B cell (primary cell): Measurements from ENCODE around the gene ENO1. TPM values are rescaled to one million over a fixed set of nuclear protein-coding genes. Genes with fewer than 3 reads are reported as not detected.
A peak's percentile ranks its signal among the peaks of the same experiment; 100 is the strongest.

ENCODE experiments used
- ATAC-seq: fragments of 200-7000 bp; cut with Tn5 transposase; one replicate; pipeline ENCODE4 v1.10.0; 2021; ENCODE audit warnings: low read depth, mild to moderate bottlenecking, moderate number of reproducible peaks, moderate library complexity
- CTCF ChIA-PET: fragments of 350-600 bp; sonication (Branson Sonifier 250); formaldehyde crosslinking; loops from one replicate; lab custom pipeline; 2021; ENCODE audit warnings: antibody characterized with exemption, inconsistent platforms; lab: Charles Lee
- POLR2A ChIA-PET: fragments of 350-600 bp; sonication (Branson Sonifier 250); formaldehyde crosslinking; loops from one replicate; lab custom pipeline; 2021; ENCODE audit warnings: antibody characterized with exemption; lab: Charles Lee
- DNase-seq: peaks from one replicate; pipeline ENCODE4 v3.0.0; 2013
- H2AFZ ChIP-seq: 2 replicates; pipeline ENCODE4 v1.6.1; 2012; ENCODE audit warnings: mild to moderate bottlenecking, low read depth, low read length; ENCODE audit not compliant: insufficient read depth, poor library complexity, severe bottlenecking
- H3K27ac ChIP-seq, 2 donors: 1 replicate in 1 of 2; 2 replicates in 1 of 2; pipeline ENCODE4 v1.5.1; 2012 to 2013; ENCODE audit warnings: low read length in 2 of 2, mild to moderate bottlenecking in 2 of 2, moderate library complexity in 1 of 2
- H3K27me3 ChIP-seq, 4 experiments: fragments of 200-600 bp in 1 of 4; sonication (generic) in 1 of 4; replicated peaks in 1 of 4; 1 replicate in 2 of 4; 2 replicates in 2 of 4; pipeline versions ENCODE4 v1.6.1 to v1.7.0; 2013 to 2016; ENCODE audit warnings: low read length in 3 of 4, mild to moderate bottlenecking in 2 of 4, mixed read lengths in 1 of 4, moderate library complexity in 1 of 4; ENCODE audit not compliant: insufficient read depth in 4 of 4, control insufficient read depth in 3 of 4; ENCODE audit errors: control extremely low read depth in 1 of 4
- H3K36me3 ChIP-seq, 2 experiments: replicated peaks in 1 of 2; 1 replicate in 1 of 2; 2 replicates in 1 of 2; pipeline versions ENCODE4 v1.6.1 to v1.7.1; 2013; ENCODE audit warnings: low read length in 1 of 2; ENCODE audit not compliant: insufficient read depth in 2 of 2, control insufficient read depth in 1 of 2; ENCODE audit errors: control extremely low read depth in 1 of 2, extremely low read depth in 1 of 2
- H3K4me1 ChIP-seq, 2 donors: fragments of 200-600 bp in 1 of 2; sonication (generic) in 1 of 2; 1 replicate in 1 of 2; 2 replicates in 1 of 2; pipeline versions ENCODE4 v1.5.1 to v1.6.1; 2013 to 2017; ENCODE audit warnings: low read length in 2 of 2; ENCODE audit not compliant: control insufficient read depth in 2 of 2, insufficient read depth in 2 of 2
- H3K4me2 ChIP-seq: replicated peaks from 2 replicates; pipeline ENCODE3; 2012; ENCODE audit warnings: mild to moderate bottlenecking, low read depth, low read length; ENCODE audit not compliant: poor library complexity, severe bottlenecking
- H3K4me3 ChIP-seq, 5 experiments: fragments of 200-600 bp in 1 of 5; sonication (generic) in 1 of 5; 1 replicate in 3 of 5; 2 replicates in 2 of 5; pipeline versions ENCODE4 v1.5.1 to v1.7.0; 2011 to 2016; ENCODE audit warnings: low read length in 4 of 5, mild to moderate bottlenecking in 4 of 5, low read depth in 2 of 5, control low read depth in 1 of 5, moderate library complexity in 1 of 5; ENCODE audit not compliant: insufficient read depth in 1 of 5; ENCODE audit errors: control extremely low read depth in 1 of 5, extremely low read depth in 1 of 5
- H3K79me2 ChIP-seq: fragments of 200-600 bp; sonication (generic); one replicate; pipeline ENCODE4 v1.6.0; 2016; ENCODE audit warnings: low read length; ENCODE audit not compliant: control insufficient read depth, insufficient read depth
- H3K9ac ChIP-seq: fragments of 200-600 bp; sonication (generic); 2 replicates; pipeline ENCODE4 v1.6.1; 2017; ENCODE audit warnings: mild to moderate bottlenecking, low read length, moderate library complexity
- H3K9me3 ChIP-seq, 3 donors: one replicate each; pipeline versions ENCODE4 v1.6.1 to v1.7.1; 2013; ENCODE audit warnings: low read length in 2 of 3; ENCODE audit not compliant: control insufficient read depth in 2 of 3, insufficient read depth in 1 of 3; ENCODE audit errors: control extremely low read depth in 1 of 3
- H4K20me1 ChIP-seq: 2 replicates; pipeline ENCODE4 v1.6.0; 2012; ENCODE audit warnings: mild to moderate bottlenecking, low read length; ENCODE audit not compliant: insufficient read depth, control insufficient read depth, poor library complexity, severe bottlenecking
- H3K27ac Mint-ChIP-seq: one replicate; pipeline ENCODE4 v1.8.0; 2021; ENCODE audit warnings: mixed read lengths
- H3K27me3 Mint-ChIP-seq: one replicate; pipeline ENCODE4 v1.8.0; 2021; ENCODE audit warnings: mixed read lengths
- H3K4me1 Mint-ChIP-seq: one replicate; pipeline ENCODE4 v1.8.0; 2021; ENCODE audit warnings: mixed read lengths
- H3K4me3 Mint-ChIP-seq: one replicate; pipeline ENCODE4 v1.8.0; 2021; ENCODE audit warnings: mixed read lengths
- H3K9me3 Mint-ChIP-seq: one replicate; pipeline ENCODE4 v1.8.0; 2022; ENCODE audit warnings: mixed read lengths; ENCODE audit not compliant: insufficient read depth
- CTCF ChIP-seq: fragments of 200-600 bp; IDR thresholded peaks from one replicate; pipeline ENCODE4 v1.8.0; 2022; ENCODE audit warnings: antibody characterized with exemption, mild to moderate bottlenecking
- EZH2 ChIP-seq: IDR thresholded peaks from 2 replicates; pipeline ENCODE4 v1.6.1; 2012; ENCODE audit warnings: borderline replicate concordance, low read depth, mild to moderate bottlenecking, moderate library complexity, low read length; ENCODE audit not compliant: insufficient read depth, poor library complexity, severe bottlenecking
- WGBS: methylation state at CpG from one replicate; pipeline ENCODE4 v1.1.5; 2013; ENCODE audit warnings: missing lambda C conversion rate; ENCODE audit not compliant: insufficient coverage; 5-methylcytosine and 5-hydroxymethylcytosine counted together
- intact Hi-C: fragments of 100-400 bp; cut with micrococcal nuclease; formaldehyde crosslinking; loops from one replicate; pipeline ENCODE4 v1.10.0; 2022
- polyA plus RNA-seq: library from polyadenylated mRNA; depleted of rRNA; stranded (reverse); fragments of >200 nt; gene quantifications from 2 replicates; pipeline ENCODE4 v1.2.3, GENCODE V29; 2012
- total RNA-seq, 2 donors: library from RNA; stranded (reverse); fragments of 120-200 nt in 1 of 2; gene quantifications; 1 replicate in 1 of 2; 2 replicates in 1 of 2; pipeline versions ENCODE4 v1.2.3 to v1.2.4, GENCODE V29; 2013 to 2022

The ENO1 gene
- total and polyA plus RNA-seq, 2 donors (not counting 1 experiment from before 2014, with no cell fraction given) = 193 to 237 TPM

GRCh38 chr1:8873506-8874229 lies 4.8 kb downstream of the ENO1 start:
- no peak overlapping the region for H3K9ac ChIP-seq
- H3K4me1 ChIP-seq = peaks cover 25 to 27% of the 10 kb centered on the region in 2 donors
- no peaks in the 10 kb centered on the region for H3K27me3 ChIP-seq
- no peak overlapping the region for H3K4me2 ChIP-seq
- H3K36me3 ChIP-seq = peaks cover 11 to 66% of the 10 kb centered on the region in 2 experiments
- Mint-ChIP-seq H3K4me3 (no peak overlapping the region), H3K9me3 (no peaks in the 10 kb centered on the region), H3K4me1 (peaks cover 47% of the 10 kb centered on the region), H3K27ac (peak overlapping the region; percentile 75), H3K27me3 (no peaks in the 10 kb centered on the region)
- ChIA-PET POLR2A (no interaction called here), CTCF (interaction anchor here (0.6 to 1.8 kb wide), 5 partner anchors 11 to 1110 kb away, joined by 3 to 9 read pairs (median 4); no protein-coding TSS in a partner anchor)
- no peak for DNase-seq
- H3K4me3 ChIP-seq = no peak overlapping the region
- no peak overlapping the region for H2AFZ ChIP-seq
- no peaks in the 10 kb centered on the region for H3K9me3 ChIP-seq
- H3K79me2 ChIP-seq = peaks cover 74% of the 10 kb centered on the region
- H3K27ac ChIP-seq = peak overlapping the region in 1 of 2 donors; percentile 23
- intact Hi-C loops = no loop called here
- no CpG with 5 or more reads among the region's 5 CpGs for WGBS
- TF ChIP-seq CTCF (no peak), EZH2 (no peak)
- ATAC-seq = no peak
- peaks cover 82% of the 10 kb centered on the region for H4K20me1 ChIP-seq

- Mint-ChIP-seq H3K27me3 (no peaks in the 10 kb centered on the region), H3K4me3 (no peak overlapping the region), H3K9me3 (no peaks in the 10 kb centered on the region), H3K27ac (peak overlapping the region; percentile 75), H3K4me1 (peaks cover 47% of the 10 kb centered on the region)
- no peaks in the 10 kb centered on the region for H3K9me3 ChIP-seq
- no peaks in the 10 kb centered on the region for H3K27me3 ChIP-seq
- 87% methylated on average over 4 of the region's 5 CpGs for WGBS
- H3K4me2 ChIP-seq = no peak overlapping the region
- peaks cover 14 to 71% of the 10 kb centered on the region in 2 experiments for H3K36me3 ChIP-seq
- TF ChIP-seq CTCF (no peak), EZH2 (no peak)
- ChIA-PET POLR2A (no interaction called here), CTCF (interaction anchor here (0.9 to 1.7 kb wide), 2 partner anchors 11 to 14 kb away, joined by 4 to 6 read pairs; no protein-coding TSS in a partner anchor)
- peaks cover 25 to 27% of the 10 kb centered on the region in 2 donors for H3K4me1 ChIP-seq
- no peak overlapping the region for H2AFZ ChIP-seq
- no peak overlapping the region for H3K9ac ChIP-seq
- no peak overlapping the region for H3K4me3 ChIP-seq
- intact Hi-C loops = no loop called here
- DNase-seq = no peak
- no peak overlapping the region for H3K27ac ChIP-seq
- ATAC-seq = no peak
- H4K20me1 ChIP-seq = peaks cover 83% of the 10 kb centered on the region
- H3K79me2 ChIP-seq = peaks cover 69% of the 10 kb centered on the region
These were observed 5.5 kb downstream of the ENO1 start for GRCh38 chr1:8873001-8873400.
